ENCODE data around the gene ITK. TPM values are rescaled to one million over a fixed set of nuclear protein-coding genes. Genes with fewer than 3 reads are reported as not detected.

ITK gene
- total and polyA plus RNA-seq, 2 donors from 2014 or later = 0.11 to 14.0 TPM

- Histone ChIP-seq H3K4me3 (ENCODE audit: low read length in 3 of 3) (peak within 1 kb of the TSS; percentile 66 to 81 (median 67)), H3K36me3 (ENCODE audit: control insufficient read depth in 2 of 3, insufficient read depth in 3 of 3, low read length in 3 of 3) (no peaks in the 10 kb centered on the region), H3K9ac (ENCODE audit: low read length in 3 of 3) (peak within 1 kb of the TSS; percentile 49 to 82 (median 74)), H3K9me3 (ENCODE audit: control insufficient read depth in 2 of 3, insufficient read depth in 1 of 3, low read length in 3 of 3) (no peaks in the 10 kb centered on the region), H3K27me3 (ENCODE audit: control insufficient read depth, insufficient read depth, low read length) (no peaks in the 10 kb centered on the region), H3K27ac (ENCODE audit: low read depth in 2 of 2, low read length in 2 of 2) (peak within 1 kb of the TSS; percentile 87 to 90), H3K4me1 (ENCODE audit: control insufficient read depth in 2 of 3, insufficient read depth in 2 of 3, low read depth in 1 of 3, low read length in 3 of 3) (peaks cover 0 to 20% (median 9%) of the 10 kb centered on the region in 3 donors)
- no peak for TF ChIP-seq CTCF (IDR thresholded peaks at IDR 0.05; ENCODE audit: borderline replicate concordance, extremely low read depth, insufficient read depth)
- peak; percentile 81 to 90 (median 86) for DNase-seq
- intact Hi-C loops (cut with DNase I) = no loop called here
- no peak for FAIRE-seq
These were observed 85.2 kb downstream of the ITK start, which contains the start of gene CYFIP2 for GRCh38 chr5:157265714-157266285. TSS of gene CYFIP2 (plus strand) at chr5:157266123. CDS start at chr5:157285362, 19,239 bp downstream.

GRCh38 chr5:157266286-157267007 lies 85.8 kb downstream of the ITK start:
- Histone ChIP-seq H3K4me1 (ENCODE audit: control insufficient read depth in 2 of 3, insufficient read depth in 2 of 3, low read depth in 1 of 3, low read length in 3 of 3) (peaks cover 0 to 20% (median 16%) of the 10 kb centered on the region in 3 donors), H3K27ac (ENCODE audit: low read depth in 2 of 2, low read length in 2 of 2) (peak overlapping the region; percentile 85 to 87), H3K27me3 (ENCODE audit: control insufficient read depth, insufficient read depth, low read length) (no peaks in the 10 kb centered on the region), H3K9ac (ENCODE audit: low read length in 3 of 3) (peak overlapping the region in 2 of 3 donors; percentile 38 to 82), H3K9me3 (ENCODE audit: control insufficient read depth in 2 of 3, insufficient read depth in 1 of 3, low read length in 3 of 3) (no peaks in the 10 kb centered on the region), H3K4me3 (ENCODE audit: low read length in 3 of 3) (peak overlapping the region; percentile 49 to 81 (median 64)), H3K36me3 (ENCODE audit: control insufficient read depth in 2 of 3, insufficient read depth in 3 of 3, low read length in 3 of 3) (no peaks in the 10 kb centered on the region)
- FAIRE-seq (no peak), DNase-seq (peak; percentile 41 to 87 (median 57))
- no peak for TF ChIP-seq CTCF (IDR thresholded peaks at IDR 0.05; ENCODE audit: borderline replicate concordance, extremely low read depth, insufficient read depth)
- intact Hi-C loops (cut with DNase I) = no loop called here

GRCh38 chr5:157267025-157267424 lies 86.4 kb downstream of the ITK start:
- FAIRE-seq = no peak

More at GRCh38 chr5:157267025-157267424, 86.4 kb downstream of the ITK start:
- TF ChIP-seq CTCF (IDR thresholded peaks at IDR 0.05; ENCODE audit: borderline replicate concordance, extremely low read depth, insufficient read depth) = no peak
- no peaks in the 10 kb centered on the region for H3K36me3 ChIP-seq (ENCODE audit: control insufficient read depth in 2 of 3, insufficient read depth in 3 of 3, low read length in 3 of 3)
- H3K27ac ChIP-seq (ENCODE audit: low read depth in 2 of 2, low read length in 2 of 2) = peak overlapping the region; percentile 85 to 87
- H3K9ac ChIP-seq (ENCODE audit: low read length in 3 of 3) = peak overlapping the region in 2 of 3 donors; percentile 43 to 82
- no peak for DNase-seq
- intact Hi-C loops (cut with DNase I) = no loop called here
- H3K4me3 ChIP-seq (ENCODE audit: low read length in 3 of 3) = peak overlapping the region; percentile 49 to 81 (median 64)
- H3K4me1 ChIP-seq (ENCODE audit: control insufficient read depth in 2 of 3, insufficient read depth in 2 of 3, low read depth in 1 of 3, low read length in 3 of 3) = peaks cover 0 to 23% (median 16%) of the 10 kb centered on the region in 3 donors
- H3K27me3 ChIP-seq (ENCODE audit: control insufficient read depth, insufficient read depth, low read length) = no peaks in the 10 kb centered on the region
- no peaks in the 10 kb centered on the region for H3K9me3 ChIP-seq (ENCODE audit: control insufficient read depth in 2 of 3, insufficient read depth in 1 of 3, low read length in 3 of 3)
